Astrocyte (in vitro differentiated cells and primary cell): ENCODE data around the gene PPP1R13B. TPM values are rescaled to one million over a fixed set of nuclear protein-coding genes. Genes with fewer than 3 reads are reported as not detected.

Source experiments
- DNase-seq: peaks from one replicate; pipeline ENCODE4 v3.0.0-alpha.2; 2010; ENCODE audit warnings: low read depth
- FAIRE-seq: peaks from 2 replicates; lab custom pipeline; 2011; peaks lifted over from hg19 to GRCh38; lab: Jason Lieb, UNC
- H2AFZ ChIP-seq: 2 replicates; pipeline ENCODE4 v1.6.0; 2012; ENCODE audit warnings: low read depth, low read length, inconsistent platforms
- H3K27ac ChIP-seq: 2 replicates; pipeline ENCODE4 v1.5.1; 2011; ENCODE audit warnings: low read depth, low read length, inconsistent platforms
- H3K27me3 ChIP-seq: 2 replicates; pipeline ENCODE4 v1.6.0; 2011; ENCODE audit warnings: low read length, inconsistent platforms; ENCODE audit not compliant: insufficient read depth
- H3K36me3 ChIP-seq: 2 replicates; pipeline ENCODE4 v1.5.1; 2011; ENCODE audit warnings: low read length, inconsistent platforms; ENCODE audit not compliant: insufficient read depth
- H3K4me1 ChIP-seq: 2 replicates; pipeline ENCODE4 v1.5.1; 2011; ENCODE audit warnings: low read length, inconsistent platforms; ENCODE audit not compliant: insufficient read depth
- H3K4me2 ChIP-seq: 2 replicates; pipeline ENCODE4 v1.6.0; 2012; ENCODE audit warnings: low read length, inconsistent platforms
- H3K4me3 ChIP-seq: 2 replicates; pipeline ENCODE4 v1.5.1; 2011; ENCODE audit warnings: low read depth, mild to moderate bottlenecking, low read length, inconsistent platforms; ENCODE audit not compliant: insufficient read depth
- H3K79me2 ChIP-seq: 2 replicates; pipeline ENCODE4 v1.6.0; 2012; ENCODE audit warnings: mild to moderate bottlenecking, low read length, inconsistent platforms; ENCODE audit not compliant: insufficient read depth
- H3K9ac ChIP-seq: 2 replicates; pipeline ENCODE4 v1.6.0; 2012; ENCODE audit warnings: mild to moderate bottlenecking, low read length, inconsistent platforms
- H3K9me3 ChIP-seq: 2 replicates; pipeline ENCODE4 v1.5.1; 2012; ENCODE audit warnings: low read depth, mild to moderate bottlenecking, low read length, inconsistent platforms; ENCODE audit not compliant: insufficient read depth
- H4K20me1 ChIP-seq: 2 replicates; pipeline ENCODE4 v1.6.0; 2012; ENCODE audit warnings: low read length, inconsistent platforms; ENCODE audit not compliant: insufficient read depth
- H3K27ac Mint-ChIP-seq: one replicate; pipeline ENCODE4 v1.8.0; 2021; ENCODE audit warnings: mild to moderate bottlenecking, mixed read lengths; ENCODE audit not compliant: unreplicated experiment
- H3K27me3 Mint-ChIP-seq: one replicate; pipeline ENCODE4 v1.8.0; 2021; ENCODE audit warnings: low read depth, mixed read lengths; ENCODE audit not compliant: unreplicated experiment
- H3K36me3 Mint-ChIP-seq: one replicate; pipeline ENCODE4 v1.8.0; 2021; ENCODE audit warnings: low read depth, mixed read lengths; ENCODE audit not compliant: unreplicated experiment
- H3K4me1 Mint-ChIP-seq: one replicate; pipeline ENCODE4 v1.8.0; 2021; ENCODE audit warnings: low read depth, mixed read lengths; ENCODE audit not compliant: unreplicated experiment
- H3K4me3 Mint-ChIP-seq: one replicate; pipeline ENCODE4 v1.8.0; 2021; ENCODE audit warnings: mild to moderate bottlenecking, moderate library complexity, mixed read lengths; ENCODE audit not compliant: unreplicated experiment
- H3K9me3 Mint-ChIP-seq: one replicate; pipeline ENCODE4 v1.8.0; 2021; ENCODE audit warnings: mild to moderate bottlenecking, mixed read lengths; ENCODE audit not compliant: unreplicated experiment
- CTCF ChIP-seq: IDR thresholded peaks from 2 replicates; pipeline ENCODE4 v1.5.1; 2011; ENCODE audit warnings: low read depth, mild to moderate bottlenecking, inconsistent platforms, low read length, moderate library complexity; ENCODE audit not compliant: insufficient read depth
- EZH2 ChIP-seq: IDR thresholded peaks from 2 replicates; pipeline ENCODE4 v1.6.1; 2012; ENCODE audit warnings: mild to moderate bottlenecking, low read length, inconsistent platforms; ENCODE audit not compliant: insufficient read depth
- total RNA-seq: library from RNA; stranded (reverse); gene quantifications from 2 replicates; pipeline ENCODE4 v1.2.1, GENCODE V29; 2021

Gene PPP1R13B
- total RNA-seq, 1 donor from 2014 or later: 7.0 TPM

GRCh38 chr14:103811189-103811588, 36.2 kb downstream of the PPP1R13B start:
- H3K27me3 ChIP-seq: no peaks in the 10 kb centered on the region
- TF ChIP-seq CTCF: no peak
- FAIRE-seq: no peak
- no peaks in the 10 kb centered on the region for H3K9me3 ChIP-seq
- no peak for DNase-seq
- no peak overlapping the region for H3K27ac ChIP-seq
- H3K79me2 ChIP-seq: no peaks in the 10 kb centered on the region
- Mint-ChIP-seq H3K27me3 (no peaks in the 10 kb centered on the region), H3K4me3 (no peak overlapping the region), H3K36me3 (peaks cover 2% of the 10 kb centered on the region), H3K9me3 (no peaks in the 10 kb centered on the region), H3K4me1 (no peaks in the 10 kb centered on the region), H3K27ac (no peak overlapping the region)
- peaks cover 10% of the 10 kb centered on the region for H4K20me1 ChIP-seq
- no peaks in the 10 kb centered on the region for H3K4me1 ChIP-seq
- H3K4me2 ChIP-seq: no peak overlapping the region
- no peaks in the 10 kb centered on the region for H3K36me3 ChIP-seq
- no peak overlapping the region for H3K9ac ChIP-seq
- no peak overlapping the region for H2AFZ ChIP-seq
- H3K4me3 ChIP-seq: no peak overlapping the region

- H4K20me1 ChIP-seq: peaks cover 13% of the 10 kb centered on the region
- no peak overlapping the region for H3K27ac Mint-ChIP-seq
- H3K4me3 ChIP-seq: no peak overlapping the region
- H3K27ac ChIP-seq: no peak overlapping the region
- no peaks in the 10 kb centered on the region for H3K9me3 ChIP-seq
- no peak overlapping the region for H2AFZ ChIP-seq
- H3K9ac ChIP-seq: no peak overlapping the region
- H3K36me3 ChIP-seq: no peaks in the 10 kb centered on the region
- peaks cover 7% of the 10 kb centered on the region for H3K4me1 Mint-ChIP-seq
- FAIRE-seq (no peak), DNase-seq (peak; percentile 44)
- no peaks in the 10 kb centered on the region for H3K79me2 ChIP-seq
- H3K27me3 ChIP-seq: no peaks in the 10 kb centered on the region
- no peak overlapping the region for H3K4me3 Mint-ChIP-seq
- no peaks in the 10 kb centered on the region for H3K9me3 Mint-ChIP-seq
- no peak overlapping the region for H3K4me2 ChIP-seq
- no peaks in the 10 kb centered on the region for H3K4me1 ChIP-seq
- peak; percentile 77 for TF ChIP-seq CTCF
- no peak for TF ChIP-seq EZH2
- no peaks in the 10 kb centered on the region for H3K27me3 Mint-ChIP-seq
- peaks cover 2% of the 10 kb centered on the region for H3K36me3 Mint-ChIP-seq
Observed at GRCh38 chr14:103808403-103809001, 38.9 kb downstream of the PPP1R13B start.

- Mint-ChIP-seq H3K4me1 (peaks cover 8% of the 10 kb centered on the region), H3K9me3 (no peaks in the 10 kb centered on the region)
Observed at GRCh38 chr14:103806805-103807204, 40.6 kb downstream of the PPP1R13B start.

More at GRCh38 chr14:103806805-103807204, 40.6 kb downstream of the PPP1R13B start:
- no peak overlapping the region for H2AFZ ChIP-seq
- H3K4me3 Mint-ChIP-seq: no peak overlapping the region
- no peaks in the 10 kb centered on the region for H3K36me3 Mint-ChIP-seq
- no peak overlapping the region for H3K27ac ChIP-seq
- H3K27me3 Mint-ChIP-seq: no peaks in the 10 kb centered on the region
- H3K27ac Mint-ChIP-seq: no peak overlapping the region
- H3K36me3 ChIP-seq: no peaks in the 10 kb centered on the region
- no peak for FAIRE-seq
- no peaks in the 10 kb centered on the region for H3K9me3 ChIP-seq
- H3K79me2 ChIP-seq: no peaks in the 10 kb centered on the region
- TF ChIP-seq EZH2: no peak
- no peak for TF ChIP-seq CTCF
- H3K4me2 ChIP-seq: no peak overlapping the region
- H3K9ac ChIP-seq: no peak overlapping the region
- H3K4me1 ChIP-seq: no peaks in the 10 kb centered on the region
- H3K27me3 ChIP-seq: no peaks in the 10 kb centered on the region
- peaks cover 13% of the 10 kb centered on the region for H4K20me1 ChIP-seq
- H3K4me3 ChIP-seq: no peak overlapping the region
- DNase-seq: no peak
